Measurements from ENCODE around the gene ATG2B. TPM values are rescaled to one million over a fixed set of nuclear protein-coding genes. Genes with fewer than 3 reads are reported as not detected.

ATG2B gene
- total RNA-seq, 4 donors from 2014 or later = 28.4 to 55.1 (median 40.0) TPM

DNA sequence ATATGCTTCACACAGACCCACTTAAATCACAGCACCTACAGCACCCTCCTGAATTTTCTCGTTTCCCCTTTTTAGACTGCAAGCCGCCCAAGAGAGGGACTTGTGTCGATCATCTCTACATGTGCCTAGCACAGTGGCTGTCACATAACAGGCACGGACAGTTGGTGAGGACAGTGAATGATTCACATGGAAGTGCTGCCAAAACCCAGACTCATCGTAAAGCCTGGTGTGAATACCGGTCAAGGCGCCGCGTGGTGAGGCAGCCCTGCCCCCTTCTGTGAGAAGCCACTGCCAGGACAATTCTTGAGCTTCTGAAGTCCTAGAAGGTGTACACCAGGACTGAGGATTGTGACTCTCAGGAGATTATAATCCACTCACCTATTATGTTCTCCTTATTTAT, 44.3 kb downstream of the ATG2B start:
- Histone ChIP-seq H3K4me1 (no peaks in the 10 kb centered on the region), H3K9me3 (no peaks in the 10 kb centered on the region), H3K27ac (no peak overlapping the region), H3K36me3 (peaks cover 33 to 39% of the 10 kb centered on the region in 2 donors), H3K4me3 (replicated peaks in 1 of 3) (no peak overlapping the region), H3K27me3 (no peaks in the 10 kb centered on the region)
- intact Hi-C loops (cut with DNase I) = no loop called here
- 95 to 97% methylated on average over 8 to 9 of the region's 9 CpGs for WGBS, 2 donors
- DNase-seq = no peak
- no peak for TF ChIP-seq CTCF (IDR thresholded peaks at IDR 0.05)

DNA sequence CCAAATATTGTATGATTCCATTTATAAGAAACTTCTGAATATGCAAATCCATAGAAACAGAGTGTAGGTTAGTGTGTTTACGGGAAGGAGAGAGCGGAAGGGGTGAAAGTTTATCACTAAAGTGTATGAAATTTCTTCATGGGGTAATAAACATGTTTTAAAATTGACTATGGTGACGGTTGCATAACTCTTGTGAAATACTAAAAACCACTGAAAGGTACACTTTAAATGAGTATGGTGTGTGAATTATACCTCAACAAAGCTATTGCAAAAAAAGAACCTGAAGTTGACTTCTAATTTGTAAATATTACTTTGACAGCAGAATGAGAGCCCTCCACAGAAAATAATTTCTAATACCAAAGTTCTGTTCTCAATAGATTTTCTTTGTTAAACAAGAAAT, 47.1 kb downstream of the ATG2B start:
- DNase-seq = no peak
- intact Hi-C loops (cut with DNase I) = no loop called here
- H3K27ac ChIP-seq = no peak overlapping the region
- WGBS, 2 donors = 95 to 97% methylated on average over 3 of the region's 3 CpGs
- TF ChIP-seq POLR2A (IDR thresholded peaks at IDR 0.05) (no peak), CTCF (IDR thresholded peaks at IDR 0.05) (no peak)
- no peak overlapping the region for H3K4me3 ChIP-seq (replicated peaks in 1 of 3)
- no peaks in the 10 kb centered on the region for H3K27me3 ChIP-seq
- H3K9me3 ChIP-seq = no peaks in the 10 kb centered on the region
- no peaks in the 10 kb centered on the region for H3K4me1 ChIP-seq
- peaks cover 28 to 54% of the 10 kb centered on the region in 2 donors for H3K36me3 ChIP-seq

DNA sequence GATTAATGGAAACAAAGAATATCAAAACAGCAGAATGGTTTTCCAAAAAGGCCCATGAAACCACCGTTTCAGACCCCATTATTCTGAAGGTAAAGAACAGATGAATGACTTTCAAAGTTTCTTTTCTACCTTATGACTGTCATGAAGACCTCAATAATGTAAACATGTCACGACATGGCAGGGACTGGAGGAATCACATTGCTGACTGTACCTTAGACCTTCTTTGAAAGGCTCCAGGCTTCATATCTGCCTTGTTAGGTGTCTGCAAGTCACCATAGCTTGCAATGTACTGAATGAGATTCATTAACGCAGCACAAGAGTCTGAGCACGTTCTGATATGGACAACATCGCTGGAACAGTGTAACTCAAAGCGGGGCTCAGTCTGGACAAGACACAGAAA, 52.2 kb downstream of the ATG2B start:
- Histone ChIP-seq H3K4me1 (no peaks in the 10 kb centered on the region), H3K36me3 (peaks cover 42 to 78% of the 10 kb centered on the region in 2 donors), H3K27ac (no peak overlapping the region), H3K27me3 (no peaks in the 10 kb centered on the region), H3K9me3 (no peaks in the 10 kb centered on the region), H3K4me3 (replicated peaks in 1 of 3) (no peak overlapping the region)
- no peak for TF ChIP-seq POLR2A (IDR thresholded peaks at IDR 0.05)
- TF ChIP-seq CTCF (IDR thresholded peaks at IDR 0.05) = no peak
- intact Hi-C loops (cut with DNase I) = no loop called here
- DNase-seq = no peak
- 93 to 95% methylated on average over 6 of the region's 6 CpGs for WGBS, 2 donors

DNA sequence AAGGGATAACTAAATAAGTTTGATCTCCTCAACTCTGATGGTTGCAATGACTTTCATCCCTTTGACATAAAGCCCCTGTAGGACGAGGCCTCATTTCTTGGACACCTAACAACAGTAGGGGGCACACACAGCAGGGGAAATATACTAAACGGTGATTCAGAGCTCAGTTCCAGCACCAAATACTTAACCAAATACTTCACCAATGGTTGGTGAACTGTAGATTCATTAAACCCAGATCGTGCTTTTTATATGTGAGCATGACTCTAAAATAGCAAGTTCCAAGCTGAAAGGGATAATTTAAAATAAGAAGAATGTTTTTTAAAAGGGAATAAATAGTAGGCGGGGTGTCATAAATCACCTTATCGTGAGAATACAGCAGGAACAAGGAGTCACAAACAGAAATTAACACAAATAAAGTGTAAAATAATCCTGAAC, 53.2 kb downstream of the ATG2B start:
- H3K4me1 ChIP-seq = no peaks in the 10 kb centered on the region
- intact Hi-C loops (cut with DNase I) = no loop called here
- peaks cover 41 to 73% of the 10 kb centered on the region in 2 donors for H3K36me3 ChIP-seq
- H3K27me3 ChIP-seq = no peaks in the 10 kb centered on the region
- 70 to 88% methylated on average over 5 of the region's 5 CpGs for WGBS, 2 donors
- H3K4me3 ChIP-seq (replicated peaks in 1 of 3) = no peak overlapping the region
- H3K9me3 ChIP-seq = no peaks in the 10 kb centered on the region
- H3K27ac ChIP-seq = no peak overlapping the region
- TF ChIP-seq CTCF (IDR thresholded peaks at IDR 0.05) = no peak
- no peak for TF ChIP-seq POLR2A (IDR thresholded peaks at IDR 0.05)
- no peak for DNase-seq

GRCh38 chr14:96309133-96309895, 53.8 kb downstream of the ATG2B start:
- Histone ChIP-seq H3K4me3 (replicated peaks in 1 of 3) (no peak overlapping the region), H3K36me3 (peaks cover 35 to 67% of the 10 kb centered on the region in 2 donors), H3K9me3 (no peaks in the 10 kb centered on the region), H3K27me3 (no peaks in the 10 kb centered on the region), H3K4me1 (no peaks in the 10 kb centered on the region), H3K27ac (no peak overlapping the region)
- 92 to 96% methylated on average over 8 of the region's 8 CpGs for WGBS, 2 donors
- no peak for DNase-seq
- intact Hi-C loops (cut with DNase I) = no loop called here
- TF ChIP-seq POLR2A (IDR thresholded peaks at IDR 0.05) = no peak
- TF ChIP-seq CTCF (IDR thresholded peaks at IDR 0.05) = no peak

All from thyroid gland (tissue), 4 donors.